Brain pericyte (primary cell): ENCODE data around the gene ADAMTS7.
"Not testable (repeated sequence)": the region's sequence is repeated elsewhere in the genome, so short reads cannot be mapped to it uniquely, and the experiment has no call there.

Experiments used
- DNase-seq: peaks from one replicate; pipeline ENCODE4 v3.0.0-alpha.2; 2012; ENCODE audit warnings: low read depth, low spot score

The ADAMTS7 gene

GRCh38 chr15:78719819-78720450, 91.3 kb downstream of the ADAMTS7 start:
- not testable (repeated sequence) for DNase-seq

GRCh38 chr15:78718837-78719236, 92.4 kb downstream of the ADAMTS7 start:
- DNase-seq = no peak

GRCh38 chr15:78717956-78718656, 93.2 kb downstream of the ADAMTS7 start:
- no peak for DNase-seq

GRCh38 chr15:78716651-78717050, 94.6 kb downstream of the ADAMTS7 start:
- no peak for DNase-seq

- no peak for DNase-seq
Measured at GRCh38 chr15:78715930-78716329, 95.3 kb downstream of the ADAMTS7 start.

GRCh38 chr15:78715434-78715833, 95.8 kb downstream of the ADAMTS7 start:
- DNase-seq = no peak

- no peak for DNase-seq
Measured at GRCh38 chr15:78714890-78715289, 96.4 kb downstream of the ADAMTS7 start.

- DNase-seq = no peak
Measured at GRCh38 chr15:78712797-78713515, 98.3 kb downstream of the ADAMTS7 start.

- DNase-seq = no peak
Measured at GRCh38 chr15:78711638-78712037, 99.6 kb downstream of the ADAMTS7 start.

- DNase-seq = no peak
Measured at GRCh38 chr15:78709263-78709882, 101.9 kb downstream of the ADAMTS7 start.
